Heart left ventricle (tissue), 16 donors: ENCODE measurements around the gene CCN5. TPM values are rescaled to one million over a fixed set of nuclear protein-coding genes. Genes with fewer than 3 reads are reported as not detected.

Experiments used
- ATAC-seq, 4 donors: fragments of 200-7000 bp; cut with Tn5 transposase; one replicate each; pipeline ENCODE4 v1.9.1; 2020 to 2022; ENCODE audit warnings: moderate library complexity in 4 of 4, mild to moderate bottlenecking in 3 of 4, moderate number of reproducible peaks in 1 of 4
- DNase-seq, 5 donors: peaks; one replicate each; pipeline ENCODE4 v3.0.0-alpha.2; 2020
- H3K27ac ChIP-seq, 12 donors: fragments of 200-600 bp; sonication (generic) in 4 of 12; one replicate each; pipeline versions ENCODE4 v1.5.0 to v1.8.0; 2016 to 2022; ENCODE audit warnings: mild to moderate bottlenecking in 2 of 12
- H3K27me3 ChIP-seq, 9 donors: fragments of 200-600 bp; sonication (generic) in 2 of 9; one replicate each; pipeline versions ENCODE4 v1.5.1 to v1.8.0; 2016 to 2022; ENCODE audit warnings: mild to moderate bottlenecking in 3 of 9
- H3K36me3 ChIP-seq, 9 donors: fragments of 200-600 bp; sonication (generic) in 2 of 9; one replicate each; pipeline versions ENCODE4 v1.5.0 to v1.8.0; 2018 to 2022; ENCODE audit warnings: mild to moderate bottlenecking in 2 of 9
- H3K4me1 ChIP-seq, 12 donors: fragments of 200-600 bp; sonication (generic) in 4 of 12; one replicate each; pipeline versions ENCODE4 v1.5.0 to v1.8.0; 2016 to 2022; ENCODE audit warnings: mild to moderate bottlenecking in 3 of 12
- H3K4me3 ChIP-seq, 12 donors: fragments of 200-600 bp; sonication (generic) in 4 of 12; one replicate each; pipeline versions ENCODE4 v1.5.0 to v1.8.0; 2017 to 2022; ENCODE audit warnings: mild to moderate bottlenecking in 9 of 12, moderate library complexity in 4 of 12
- H3K9me3 ChIP-seq, 12 donors: fragments of 200-600 bp; sonication (generic) in 4 of 12; one replicate each; pipeline versions ENCODE4 v1.5.0 to v1.8.0; 2016 to 2022; ENCODE audit warnings: mild to moderate bottlenecking in 1 of 12
- CTCF ChIP-seq, 12 donors: fragments of 200-600 bp; sonication (generic) in 4 of 12; IDR thresholded peaks; one replicate each; pipeline versions ENCODE4 v1.5.0 to v1.8.0; 2018 to 2022; ENCODE audit warnings: antibody characterized with exemption in 12 of 12, mild to moderate bottlenecking in 5 of 12
- POLR2A ChIP-seq, 2 donors: fragments of 450-650 bp; IDR thresholded peaks; one replicate each; pipeline ENCODE4 v1.6.1; 2017; ENCODE audit warnings: antibody characterized with exemption in 2 of 2, mild to moderate bottlenecking in 2 of 2, moderate library complexity in 2 of 2
- WGBS, 4 donors: extraction: QIAGEN DNeasy Blood & Tissue Kit in 2 of 4; methylation state at CpG; one replicate each; pipeline versions ENCODE4 v1.1.5 to v1.1.7; 2013 to 2018; 5-methylcytosine and 5-hydroxymethylcytosine counted together
- intact Hi-C, 10 donors: fragments of 100-400 bp; cut with DNase I; formaldehyde crosslinking; loops; one replicate each; pipeline versions ENCODE4 v1.11.1 to v1.14.2; 2022
- polyA plus RNA-seq, 2 donors: library from polyadenylated mRNA; stranded (reverse); fragments of 200-250 nt; gene quantifications; one replicate each; pipeline ENCODE4 v1.2.3, GENCODE V29; 2013
- total RNA-seq, 9 donors: library from RNA; depleted of rRNA in 2 of 9; stranded (reverse); fragments of >200 nt in 2 of 9; fragmentation: NEBNext Ultra II Directional in 3 of 9; extraction: Animal tissue kit (Norgen Biotek cat#: 25700) in 3 of 9; gene quantifications; one replicate each; pipeline versions ENCODE4 v1.1.0 to v1.2.4, GENCODE V29; 2016 to 2023
- donor health status: ischemic (EF 13 %, LVEDD 7.1; RV severe dilation, severe dysfunction).
- donor health status: healthy with polysubstance abuse.
- donor health status: DM: no; HTN: yes; CAD: no.
- donor health status: DM: no; HTN: no; CAD: no.
- donor health status: ischemic (EF 25% LVEDD 6.9; RV normal size, moderate dysfunction).
- donor health status: ischemic (EF 25% LVEDD 5.7; RV mildly dilated, moderate dysfunction).
- donor health status: healthy.
- donor health status: DM: yes; HTN: yes; CAD: no.
- donor health status: ischemic (EF 35%, LVEDD 5.7; RV mildly dilated, moderate dysfunction).
- donor health status: nonischemic (EF 11% LVEDD 7.7; RV severe dilation, severe dysfunction).
- donor health status: DM: yes; HTN: yes; CAD: no.
- donor health status: PGD.
- donor health status: ischemic (EF 29% LVEDD 5.4; RV normal size, mild dysfunction).
- donor health status: nonischemic (EF 23%, LVEDD 6.1; RV moderate dilation, normal function).

CCN5 gene
- total and polyA plus RNA-seq, 11 donors: 7.3 to 92.3 (median 28.7) TPM

DNA sequence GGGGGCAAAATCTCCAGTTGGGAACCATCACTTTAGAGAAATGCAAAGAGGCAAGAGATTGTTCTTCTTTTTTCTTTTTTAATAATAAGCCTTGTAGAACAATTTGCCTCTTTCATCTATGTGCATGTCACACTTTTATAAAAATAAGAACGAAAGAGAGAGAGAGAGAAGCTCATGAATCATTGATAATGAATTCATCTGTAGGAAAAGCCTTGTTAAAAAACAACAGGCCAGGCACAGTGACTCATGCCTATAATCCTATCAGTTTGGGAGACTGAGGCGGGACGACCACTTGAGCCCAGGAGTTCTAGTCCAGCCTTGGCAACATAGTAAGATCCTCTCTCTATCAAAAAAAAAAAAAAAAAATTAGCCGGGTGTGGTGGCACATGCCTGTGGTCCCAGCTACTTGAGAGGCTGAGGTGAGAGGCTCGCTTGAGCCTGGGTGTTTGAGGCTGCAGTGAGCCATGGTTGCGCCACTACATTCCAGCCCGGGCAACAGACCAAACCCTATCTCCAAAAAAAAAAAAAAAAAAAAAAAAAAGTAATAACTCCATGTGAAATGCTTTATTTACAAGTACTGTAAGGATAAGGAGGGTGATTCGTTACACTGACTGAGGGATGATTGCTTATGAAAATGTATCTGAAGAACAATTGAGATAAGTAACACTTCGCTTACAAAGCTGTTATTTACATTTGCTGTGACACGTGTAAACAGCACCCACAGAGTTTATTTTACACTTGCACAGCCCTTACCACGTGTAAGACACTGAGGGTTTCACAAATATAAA, 6.0 kb downstream of the CCN5 start:
- peak overlapping the region in 11 of 12 donors; percentile 33 to 71 (median 54) for H3K27ac ChIP-seq
- no peaks in the 10 kb centered on the region for H3K36me3 ChIP-seq
- no peaks in the 10 kb centered on the region for H3K9me3 ChIP-seq
- no peaks in the 10 kb centered on the region for H3K27me3 ChIP-seq
- ATAC-seq: peak in 2 of 4 donors; percentile 42 to 64
- intact Hi-C loops: no loop called here
- WGBS, 4 donors: 59 to 62% (median 61%) methylated on average over 11 of the region's 11 CpGs
- peaks cover 0 to 21% (median 6%) of the 10 kb centered on the region in 12 donors for H3K4me1 ChIP-seq
- H3K4me3 ChIP-seq: no peak overlapping the region
- no peak for TF ChIP-seq CTCF (IDR thresholded peaks at IDR 0.05)
- no peak for TF ChIP-seq POLR2A (IDR thresholded peaks at IDR 0.05)
- peak in 2 of 5 donors; percentile 20 to 63 for DNase-seq

GRCh38 chr20:44721785-44722054, 6.6 kb downstream of the CCN5 start:
- Histone ChIP-seq H3K27ac (peak overlapping the region in 7 of 12 donors; percentile 9 to 71 (median 67)), H3K9me3 (no peaks in the 10 kb centered on the region), H3K36me3 (no peaks in the 10 kb centered on the region), H3K27me3 (no peaks in the 10 kb centered on the region), H3K4me1 (peaks cover 0 to 17% (median 3%) of the 10 kb centered on the region in 12 donors), H3K4me3 (no peak overlapping the region)
- intact Hi-C loops: no loop called here
- WGBS, 4 donors: 97 to 100% (median 99%) methylated on average over 1 of the region's 1 CpG
- TF ChIP-seq POLR2A (IDR thresholded peaks at IDR 0.05) (no peak), CTCF (IDR thresholded peaks at IDR 0.05) (no peak)
- ATAC-seq (no peak), DNase-seq (no peak)

DNA sequence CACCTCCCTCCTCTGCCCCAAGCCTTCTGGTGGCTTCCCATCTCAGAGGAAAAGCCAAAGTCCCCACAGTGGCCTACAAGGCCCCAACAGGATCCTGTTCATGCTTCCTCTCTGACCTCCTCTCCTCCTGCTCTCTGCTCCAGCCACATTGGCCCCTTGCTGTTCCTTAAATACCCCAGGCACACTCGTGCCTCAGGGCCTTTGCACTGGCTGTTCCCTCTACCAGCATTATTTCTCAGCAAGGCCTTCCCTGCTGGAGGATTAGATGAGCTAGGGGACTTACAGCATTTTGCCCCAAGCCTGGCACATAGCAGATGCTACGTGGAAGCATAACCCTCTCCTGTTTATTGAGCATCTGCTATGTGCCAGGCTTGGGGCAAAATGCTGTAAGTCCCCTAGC, 7.8 kb downstream of the CCN5 start:
- TF ChIP-seq CTCF (IDR thresholded peaks at IDR 0.05) (no peak), POLR2A (IDR thresholded peaks at IDR 0.05) (no peak)
- Histone ChIP-seq H3K4me1 (peaks cover 0 to 17% (median 3%) of the 10 kb centered on the region in 12 donors), H3K36me3 (no peaks in the 10 kb centered on the region), H3K27me3 (no peaks in the 10 kb centered on the region), H3K4me3 (no peak overlapping the region), H3K27ac (no peak overlapping the region), H3K9me3 (no peaks in the 10 kb centered on the region)
- no peak for ATAC-seq
- peak in 1 of 5 donors; percentile 2 for DNase-seq
- WGBS, 4 donors: 86 to 100% (median 88%) methylated on average over 2 of the region's 2 CpGs
- intact Hi-C loops: no loop called here

DNA sequence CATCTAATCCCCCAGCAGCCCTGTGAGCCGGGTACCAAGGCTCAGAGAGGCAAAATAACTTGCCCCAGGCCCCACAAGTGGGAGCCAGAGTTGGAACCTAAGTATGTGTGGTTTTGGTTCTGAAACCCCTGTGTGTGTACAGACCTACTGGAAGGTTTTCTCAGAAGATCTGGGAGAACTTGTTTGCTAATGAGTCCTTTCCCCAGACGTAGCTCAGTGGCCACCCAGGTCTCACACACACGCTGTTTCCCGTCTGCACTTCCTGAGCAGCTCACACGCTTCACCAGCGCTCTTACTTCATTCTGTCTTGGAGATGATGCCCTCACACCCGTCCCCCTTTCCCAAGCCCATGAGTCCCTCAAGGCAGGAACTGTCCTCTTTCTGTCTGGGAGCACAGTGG, 8.2 kb downstream of the CCN5 start:
- TF ChIP-seq CTCF (IDR thresholded peaks at IDR 0.05) (no peak), POLR2A (IDR thresholded peaks at IDR 0.05) (no peak)
- no peak for ATAC-seq
- no peak overlapping the region for H3K27ac ChIP-seq
- intact Hi-C loops: no loop called here
- peak in 1 of 5 donors; percentile 18 for DNase-seq
- H3K36me3 ChIP-seq: no peaks in the 10 kb centered on the region
- 66 to 82% (median 74%) methylated on average over 7 of the region's 7 CpGs for WGBS, 4 donors
- no peaks in the 10 kb centered on the region for H3K27me3 ChIP-seq
- H3K4me1 ChIP-seq: peaks cover 0 to 17% (median 3%) of the 10 kb centered on the region in 12 donors
- H3K9me3 ChIP-seq: no peaks in the 10 kb centered on the region
- no peak overlapping the region for H3K4me3 ChIP-seq
